ENCODE data around the gene ZDHHC12.

The ZDHHC12 gene

DNA sequence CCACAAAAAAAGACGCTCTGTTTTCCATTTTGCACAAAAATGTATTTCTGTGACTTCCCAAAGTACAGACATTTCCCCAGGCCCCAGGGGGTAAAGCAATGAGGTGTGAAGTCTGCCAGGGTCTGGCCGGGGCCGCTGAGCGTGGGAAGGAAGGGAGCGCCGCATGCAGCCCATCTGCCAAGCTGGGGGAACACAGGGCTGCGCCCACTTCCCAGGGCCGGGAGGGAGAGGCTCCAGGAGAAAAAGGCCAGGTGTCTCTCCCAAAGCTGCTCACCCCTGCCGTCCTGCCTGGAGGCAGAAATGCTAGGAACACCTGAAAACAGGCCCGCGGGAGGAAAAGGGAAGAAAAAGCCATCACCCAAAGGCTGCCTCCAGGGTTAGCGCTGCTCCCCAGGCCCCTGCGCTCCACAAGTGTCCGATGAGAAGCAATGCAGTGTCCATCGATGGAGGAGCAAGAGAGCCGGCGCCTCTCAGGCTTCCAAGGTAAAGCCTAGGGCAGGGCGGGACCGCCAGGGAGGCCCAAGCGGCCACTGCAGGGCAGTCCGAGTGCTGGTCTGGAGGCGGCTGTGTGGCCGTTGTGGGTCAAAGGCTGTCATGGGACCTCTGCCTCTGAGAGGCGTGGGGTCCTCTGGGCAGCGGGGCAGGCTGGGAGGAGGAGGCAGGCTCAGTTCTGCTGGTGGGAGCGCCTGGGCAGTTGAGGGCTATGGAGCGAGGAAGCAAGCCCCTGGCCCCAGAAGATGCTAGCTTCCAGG is 6.0 kb upstream of the ZDHHC12 start:
- H3K4me3 ChIP-seq (ENCODE audit: low read depth, low read length): no peak overlapping the region
- TF ChIP-seq, protein P1, sequence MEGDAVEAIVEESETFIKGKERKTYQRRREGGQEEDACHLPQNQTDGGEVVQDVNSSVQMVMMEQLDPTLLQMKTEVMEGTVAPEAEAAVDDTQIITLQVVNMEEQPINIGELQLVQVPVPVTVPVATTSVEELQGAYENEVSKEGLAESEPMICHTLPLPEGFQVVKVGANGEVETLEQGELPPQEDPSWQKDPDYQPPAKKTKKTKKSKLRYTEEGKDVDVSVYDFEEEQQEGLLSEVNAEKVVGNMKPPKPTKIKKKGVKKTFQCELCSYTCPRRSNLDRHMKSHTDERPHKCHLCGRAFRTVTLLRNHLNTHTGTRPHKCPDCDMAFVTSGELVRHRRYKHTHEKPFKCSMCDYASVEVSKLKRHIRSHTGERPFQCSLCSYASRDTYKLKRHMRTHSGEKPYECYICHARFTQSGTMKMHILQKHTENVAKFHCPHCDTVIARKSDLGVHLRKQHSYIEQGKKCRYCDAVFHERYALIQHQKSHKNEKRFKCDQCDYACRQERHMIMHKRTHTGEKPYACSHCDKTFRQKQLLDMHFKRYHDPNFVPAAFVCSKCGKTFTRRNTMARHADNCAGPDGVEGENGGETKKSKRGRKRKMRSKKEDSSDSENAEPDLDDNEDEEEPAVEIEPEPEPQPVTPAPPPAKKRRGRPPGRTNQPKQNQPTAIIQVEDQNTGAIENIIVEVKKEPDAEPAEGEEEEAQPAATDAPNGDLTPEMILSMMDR (IDR thresholded peaks at IDR 0.05; ENCODE audit: low read depth, low read length): no peak

DNA sequence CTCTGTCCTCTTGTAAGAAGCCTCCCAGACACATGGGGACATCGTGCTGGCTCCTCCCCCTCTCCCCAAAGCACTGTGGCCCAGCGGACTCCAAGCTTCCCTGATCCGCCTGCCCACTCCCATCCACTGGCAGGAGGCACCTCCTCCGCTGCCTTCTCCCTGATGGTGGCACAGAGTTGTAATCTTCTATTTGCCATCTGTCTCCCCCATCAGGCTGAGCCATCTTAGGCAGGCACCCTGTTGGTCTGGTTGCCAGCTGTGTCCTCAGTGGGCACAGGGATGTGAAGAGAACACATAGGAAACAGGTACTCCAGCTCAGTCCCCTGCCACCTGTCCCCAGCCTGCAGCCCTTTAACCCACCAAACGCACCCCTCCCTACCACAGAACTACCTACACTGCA is 5.4 kb upstream of the ZDHHC12 start:
- TF ChIP-seq, protein P1 (IDR thresholded peaks at IDR 0.05; ENCODE audit: low read depth, low read length): no peak
- no peak overlapping the region for H3K4me3 ChIP-seq (ENCODE audit: low read depth, low read length)

DNA sequence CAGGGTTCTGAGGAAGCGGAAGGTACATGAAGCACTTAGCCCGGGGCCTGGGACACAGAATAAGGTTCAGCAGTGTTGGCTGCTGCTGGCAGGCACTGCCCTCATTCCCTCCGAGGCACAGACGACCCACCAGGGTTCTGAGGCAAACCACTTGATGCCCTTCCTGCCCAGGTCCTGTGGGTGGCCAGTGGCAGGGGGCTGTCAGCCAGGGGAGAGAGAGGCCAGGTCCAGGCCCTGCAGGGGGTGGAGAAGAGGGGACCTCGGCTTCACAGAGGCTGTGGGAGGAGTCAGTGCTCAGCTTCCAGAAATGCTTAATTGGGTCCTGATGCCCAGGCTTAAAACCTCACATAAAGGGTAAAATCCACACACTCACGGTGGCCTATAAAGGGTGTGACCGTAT is 4.4 kb upstream of the ZDHHC12 start:
- TF ChIP-seq, protein P1 (IDR thresholded peaks at IDR 0.05; ENCODE audit: low read depth, low read length): no peak
- no peak overlapping the region for H3K4me3 ChIP-seq (ENCODE audit: low read depth, low read length)

DNA sequence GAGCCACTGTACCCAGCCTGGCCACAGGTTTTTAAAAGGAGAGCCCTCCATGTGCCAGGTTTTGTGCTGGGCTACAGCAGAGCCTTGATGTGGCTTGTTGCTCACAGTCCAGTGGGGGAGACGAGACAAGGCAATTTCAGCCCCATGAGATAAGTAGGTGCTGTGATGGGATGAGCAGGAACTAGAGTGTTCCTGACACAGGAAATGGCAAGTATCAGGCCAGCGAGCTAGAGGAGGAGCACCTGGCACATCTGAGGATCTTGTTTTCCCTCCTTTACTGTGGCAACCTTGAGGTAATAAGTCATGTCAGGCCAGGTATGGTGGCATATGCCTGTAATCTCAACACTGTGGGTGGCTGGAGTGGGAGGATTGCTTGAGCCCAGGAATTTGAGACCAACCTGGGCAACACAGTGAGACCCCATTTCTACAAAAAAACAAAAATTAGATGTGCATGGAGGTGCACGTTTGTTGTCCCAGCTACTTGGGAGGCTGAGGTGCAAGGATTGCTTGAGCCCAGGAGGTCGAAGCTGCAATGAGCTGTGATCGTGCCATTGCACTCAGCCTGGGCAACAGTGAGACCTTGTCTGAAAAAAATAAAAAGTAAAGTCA is 3.8 kb upstream of the ZDHHC12 start:
- TF ChIP-seq, protein P1 (IDR thresholded peaks at IDR 0.05; ENCODE audit: low read depth, low read length): no peak
- no peak overlapping the region for H3K4me3 ChIP-seq (ENCODE audit: low read depth, low read length)

DNA sequence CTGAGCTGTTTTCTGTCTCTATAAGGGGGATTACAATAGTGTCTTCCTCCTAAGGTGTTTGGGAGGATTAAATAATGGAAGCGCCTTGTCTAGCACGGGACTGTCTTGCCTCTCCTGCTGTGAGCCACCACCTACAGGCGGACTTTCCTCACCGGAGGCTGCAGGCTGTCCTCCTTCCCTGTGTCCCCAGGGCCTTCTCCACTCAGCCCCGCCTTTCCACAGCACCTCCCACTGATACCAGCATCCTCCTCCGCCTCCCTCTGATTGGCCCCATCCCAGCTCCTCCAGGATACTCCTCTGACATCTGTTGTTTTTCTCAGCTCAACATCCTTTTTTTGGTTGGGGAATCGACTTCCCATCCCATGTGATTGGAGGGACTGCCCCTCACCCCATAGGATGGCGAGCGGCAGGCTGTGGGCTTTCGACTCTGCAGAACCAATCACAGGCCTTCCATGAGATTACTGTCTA is 851 bp upstream of the ZDHHC12 start:
- TF ChIP-seq, protein P1 (IDR thresholded peaks at IDR 0.05; ENCODE audit: low read depth, low read length): no peak
- peak overlapping the region; percentile 63 for H3K4me3 ChIP-seq (ENCODE audit: low read depth, low read length)

DNA sequence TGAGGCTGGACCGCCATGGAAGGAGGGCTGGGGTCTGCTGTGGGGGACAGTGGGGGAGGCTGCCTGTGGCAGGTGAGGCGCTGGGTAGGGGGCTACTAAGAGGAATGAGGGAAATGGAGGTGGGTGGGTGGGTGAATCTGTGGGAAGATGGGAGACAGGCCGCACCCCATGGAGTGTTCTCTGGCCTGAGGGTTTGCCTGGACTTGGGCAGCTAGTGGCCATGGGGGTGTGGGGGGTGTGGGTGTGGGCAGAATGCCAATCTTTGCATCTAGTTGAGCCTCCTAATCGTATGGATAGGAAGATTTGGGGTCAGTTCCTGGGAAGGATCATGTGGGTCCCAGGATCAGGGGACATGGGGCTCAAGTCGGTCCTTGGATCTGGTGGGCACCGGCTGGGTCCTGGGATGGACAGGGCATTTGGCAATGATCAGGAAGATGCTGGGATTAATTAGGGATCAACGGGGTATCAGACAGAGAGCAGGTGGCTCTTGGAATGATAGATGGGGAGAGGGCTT is 518 bp downstream of the ZDHHC12 start:
- TF ChIP-seq, protein P1 (IDR thresholded peaks at IDR 0.05; ENCODE audit: low read depth, low read length): no peak
- peak overlapping the region; percentile 63 for H3K4me3 ChIP-seq (ENCODE audit: low read depth, low read length)

All from WI38 (cell line).